K562 (cell line): ENCODE data around the gene TRPM6.
"Not testable (repeated sequence)": the region's sequence is repeated elsewhere in the genome, so short reads cannot be mapped to it uniquely, and the experiment has no call there.

Experiments used
- AFF4 ChIP-seq: sonication (generic); formaldehyde crosslinking; IDR thresholded peaks from 2 replicates; pipeline ENCODE4 v1.8.0; 2023; ENCODE audit warnings: mild to moderate bottlenecking, missing genetic modification reagents
- CEBPZ ChIP-seq: fragments of 150-350 bp; IDR thresholded peaks from 2 replicates; pipeline ENCODE4 v1.6.1; 2014; ENCODE audit warnings: low read depth, mild to moderate bottlenecking, low read length, borderline replicate concordance
- CHD2 ChIP-seq: IDR thresholded peaks from 2 replicates; pipeline ENCODE4 v1.6.1; 2011; ENCODE audit warnings: low read depth, low read length
- PTTG1 ChIP-seq: fragments of 450-650 bp; IDR thresholded peaks from 2 replicates; pipeline ENCODE4 v1.6.1; 2016; ENCODE audit warnings: low read depth, mild to moderate bottlenecking, missing genetic modification characterization, missing compliant biosample characterization
- TF ChIP-seq, protein P1 (sequence below): fragments of 450-650 bp; formaldehyde crosslinking; IDR thresholded peaks from 2 replicates; pipeline ENCODE4 v1.4.0; 2022; ENCODE audit warnings: missing genetic modification characterization

- TF ChIP-seq, protein P1, sequence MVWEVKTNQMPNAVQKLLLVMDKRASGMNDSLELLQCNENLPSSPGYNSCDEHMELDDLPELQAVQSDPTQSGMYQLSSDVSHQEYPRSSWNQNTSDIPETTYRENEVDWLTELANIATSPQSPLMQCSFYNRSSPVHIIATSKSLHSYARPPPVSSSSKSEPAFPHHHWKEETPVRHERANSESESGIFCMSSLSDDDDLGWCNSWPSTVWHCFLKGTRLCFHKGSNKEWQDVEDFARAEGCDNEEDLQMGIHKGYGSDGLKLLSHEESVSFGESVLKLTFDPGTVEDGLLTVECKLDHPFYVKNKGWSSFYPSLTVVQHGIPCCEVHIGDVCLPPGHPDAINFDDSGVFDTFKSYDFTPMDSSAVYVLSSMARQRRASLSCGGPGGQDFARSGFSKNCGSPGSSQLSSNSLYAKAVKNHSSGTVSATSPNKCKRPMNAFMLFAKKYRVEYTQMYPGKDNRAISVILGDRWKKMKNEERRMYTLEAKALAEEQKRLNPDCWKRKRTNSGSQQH (CRISPR knock-in tag): not testable (repeated sequence)
- TF ChIP-seq PTTG1; AFF4 (CRISPR knock-in tag); CEBPZ; CHD2: not testable (repeated sequence)
These were observed 728 bp upstream of the TRPM6 start for GRCh38 chr9:74888449-74888848.
